ENCODE results near the gene S100PBP.

S100PBP gene

DNA sequence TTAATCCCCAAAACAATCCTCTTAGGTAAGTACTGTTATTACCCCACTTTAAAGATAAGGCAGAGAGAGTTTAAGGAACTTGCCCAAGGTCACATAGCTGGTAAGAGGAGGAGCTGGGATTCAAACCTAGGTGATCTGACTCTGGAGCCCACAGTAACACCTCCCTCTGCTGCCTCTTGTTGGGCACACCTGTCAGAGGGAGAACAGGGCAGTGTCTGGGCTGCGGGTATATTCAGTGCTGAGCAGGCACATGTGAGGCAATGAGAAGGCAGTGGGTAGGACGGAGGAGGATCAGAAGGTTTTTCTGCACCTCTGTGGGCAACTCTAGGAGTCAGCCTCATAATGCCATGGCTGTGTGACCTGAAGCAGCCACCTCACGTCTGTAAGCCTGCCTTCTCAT, 70.7 kb downstream of the S100PBP start:
- H2AFZ ChIP-seq (ENCODE audit: low read length): no peak overlapping the region
- H3K9me3 ChIP-seq (replicated peaks; ENCODE audit: insufficient read depth, low read length): no peaks in the 10 kb centered on the region
- no peaks in the 10 kb centered on the region for H3K4me1 ChIP-seq (ENCODE audit: low read length)
- no peaks in the 10 kb centered on the region for H4K20me1 ChIP-seq (ENCODE audit: insufficient read depth, low read length)
- TF ChIP-seq EZH2phosphoT487 (IDR thresholded peaks at IDR 0.05; ENCODE audit: low read length) (no peak), EZH2 (optimal IDR thresholded peaks at IDR 0.05; ENCODE audit: low read depth, low read length) (no peak)
- TF ChIP-seq, protein P1, sequence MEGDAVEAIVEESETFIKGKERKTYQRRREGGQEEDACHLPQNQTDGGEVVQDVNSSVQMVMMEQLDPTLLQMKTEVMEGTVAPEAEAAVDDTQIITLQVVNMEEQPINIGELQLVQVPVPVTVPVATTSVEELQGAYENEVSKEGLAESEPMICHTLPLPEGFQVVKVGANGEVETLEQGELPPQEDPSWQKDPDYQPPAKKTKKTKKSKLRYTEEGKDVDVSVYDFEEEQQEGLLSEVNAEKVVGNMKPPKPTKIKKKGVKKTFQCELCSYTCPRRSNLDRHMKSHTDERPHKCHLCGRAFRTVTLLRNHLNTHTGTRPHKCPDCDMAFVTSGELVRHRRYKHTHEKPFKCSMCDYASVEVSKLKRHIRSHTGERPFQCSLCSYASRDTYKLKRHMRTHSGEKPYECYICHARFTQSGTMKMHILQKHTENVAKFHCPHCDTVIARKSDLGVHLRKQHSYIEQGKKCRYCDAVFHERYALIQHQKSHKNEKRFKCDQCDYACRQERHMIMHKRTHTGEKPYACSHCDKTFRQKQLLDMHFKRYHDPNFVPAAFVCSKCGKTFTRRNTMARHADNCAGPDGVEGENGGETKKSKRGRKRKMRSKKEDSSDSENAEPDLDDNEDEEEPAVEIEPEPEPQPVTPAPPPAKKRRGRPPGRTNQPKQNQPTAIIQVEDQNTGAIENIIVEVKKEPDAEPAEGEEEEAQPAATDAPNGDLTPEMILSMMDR (IDR thresholded peaks at IDR 0.05; ENCODE audit: low read length): no peak
- no peak overlapping the region for H3K9ac ChIP-seq (ENCODE audit: low read length)
- H3K27ac ChIP-seq (ENCODE audit: low read length): no peak overlapping the region
- DNase-seq: no peak
- H3K27me3 ChIP-seq (replicated peaks; ENCODE audit: insufficient read depth, low read length): peaks cover 87% of the 10 kb centered on the region
- no peaks in the 10 kb centered on the region for H3K79me2 ChIP-seq (ENCODE audit: low read length)
- no peaks in the 10 kb centered on the region for H3K36me3 ChIP-seq (replicated peaks; ENCODE audit: insufficient read depth, low read length)
- H3K4me3 ChIP-seq (ENCODE audit: low read length): no peak overlapping the region
- no peaks in the 10 kb centered on the region for H3F3A ChIP-seq (ENCODE audit: insufficient read depth, low read length)
- no peak overlapping the region for H3K4me2 ChIP-seq (ENCODE audit: low read depth, low read length)
- no peaks in the 10 kb centered on the region for H3K9me2 ChIP-seq (replicated peaks; ENCODE audit: insufficient read depth, low read length)

DNA sequence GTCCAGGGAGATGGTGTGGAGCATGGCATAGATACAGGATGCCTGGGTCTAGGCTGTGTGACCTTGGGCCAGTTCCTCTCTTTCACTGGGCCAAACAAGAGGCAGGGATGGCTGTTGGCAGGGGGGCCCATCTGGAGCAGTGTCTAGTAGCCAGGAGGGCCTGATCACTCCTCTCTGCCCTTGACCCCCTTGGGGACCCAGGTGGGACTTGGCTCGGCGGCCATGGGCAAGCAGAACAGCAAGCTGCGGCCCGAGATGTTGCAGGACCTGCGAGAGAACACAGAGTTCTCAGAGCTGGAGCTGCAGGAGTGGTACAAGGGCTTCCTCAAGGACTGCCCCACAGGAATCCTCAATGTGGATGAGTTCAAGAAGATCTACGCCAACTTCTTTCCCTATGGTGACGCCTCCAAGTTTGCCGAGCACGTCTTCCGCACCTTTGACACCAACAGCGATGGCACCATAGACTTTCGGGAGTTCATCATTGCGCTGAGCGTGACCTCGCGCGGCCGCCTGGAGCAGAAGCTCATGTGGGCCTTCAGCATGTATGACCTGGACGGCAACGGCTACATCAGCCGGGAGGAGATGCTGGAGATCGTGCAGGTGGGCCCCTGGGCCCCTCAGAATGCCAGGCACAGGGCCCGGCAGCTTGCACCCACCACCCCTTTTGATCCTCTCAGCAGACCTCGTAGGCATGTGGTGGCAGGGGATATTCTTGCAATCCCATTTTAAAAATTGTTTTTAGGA, 71.4 kb downstream of the S100PBP start:
- Histone ChIP-seq H3K79me2 (ENCODE audit: low read length) (no peaks in the 10 kb centered on the region), H3K9ac (ENCODE audit: low read length) (no peak overlapping the region), H4K20me1 (ENCODE audit: insufficient read depth, low read length) (no peaks in the 10 kb centered on the region), H3K4me1 (ENCODE audit: low read length) (no peaks in the 10 kb centered on the region), H3K9me3 (replicated peaks; ENCODE audit: insufficient read depth, low read length) (no peaks in the 10 kb centered on the region), H3K27me3 (replicated peaks; ENCODE audit: insufficient read depth, low read length) (peaks cover 88% of the 10 kb centered on the region), H3F3A (ENCODE audit: insufficient read depth, low read length) (no peaks in the 10 kb centered on the region), H3K27ac (ENCODE audit: low read length) (no peak overlapping the region), H3K4me2 (ENCODE audit: low read depth, low read length) (no peak overlapping the region), H2AFZ (ENCODE audit: low read length) (no peak overlapping the region), H3K9me2 (replicated peaks; ENCODE audit: insufficient read depth, low read length) (no peaks in the 10 kb centered on the region), H3K4me3 (ENCODE audit: low read length) (no peak overlapping the region), H3K36me3 (replicated peaks; ENCODE audit: insufficient read depth, low read length) (no peaks in the 10 kb centered on the region)
- DNase-seq: no peak
- no peak for TF ChIP-seq EZH2 (optimal IDR thresholded peaks at IDR 0.05; ENCODE audit: low read depth, low read length)
- no peak for TF ChIP-seq EZH2phosphoT487 (IDR thresholded peaks at IDR 0.05; ENCODE audit: low read length)
- TF ChIP-seq, protein P1 (IDR thresholded peaks at IDR 0.05; ENCODE audit: low read length): no peak

DNA sequence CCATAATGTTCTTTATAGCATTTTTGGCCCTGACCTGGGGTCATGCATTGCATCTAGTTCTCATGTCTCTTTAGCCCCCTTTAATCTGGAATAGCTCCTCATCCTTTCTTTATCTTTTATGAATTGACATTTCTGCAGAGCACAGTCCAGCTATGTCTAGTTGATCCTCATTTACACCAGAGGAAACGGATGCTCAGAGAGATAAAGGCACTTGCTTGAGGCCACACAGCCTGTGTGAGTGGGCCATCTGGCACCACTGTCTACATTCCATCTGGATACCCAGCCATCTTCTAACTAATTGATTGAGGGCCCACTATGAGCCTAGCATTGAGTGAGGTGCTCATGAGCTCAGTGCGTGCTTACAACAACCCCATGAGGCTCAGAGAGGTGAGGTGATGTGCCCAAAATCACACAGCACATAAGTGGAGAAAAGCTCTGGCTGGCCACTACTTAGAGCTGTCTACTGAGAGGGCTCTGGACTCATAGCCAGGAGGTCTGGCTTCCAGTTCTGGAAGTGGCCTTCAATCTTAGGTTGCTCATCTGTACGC, 72.4 kb downstream of the S100PBP start:
- Histone ChIP-seq H3K27ac (ENCODE audit: low read length) (no peak overlapping the region), H3K9me3 (replicated peaks; ENCODE audit: insufficient read depth, low read length) (no peaks in the 10 kb centered on the region), H3K9me2 (replicated peaks; ENCODE audit: insufficient read depth, low read length) (no peaks in the 10 kb centered on the region), H3K9ac (ENCODE audit: low read length) (no peak overlapping the region), H2AFZ (ENCODE audit: low read length) (no peak overlapping the region), H3K27me3 (replicated peaks; ENCODE audit: insufficient read depth, low read length) (peaks cover 81% of the 10 kb centered on the region), H3F3A (ENCODE audit: insufficient read depth, low read length) (no peaks in the 10 kb centered on the region), H3K4me2 (ENCODE audit: low read depth, low read length) (no peak overlapping the region), H3K4me3 (ENCODE audit: low read length) (no peak overlapping the region), H3K4me1 (ENCODE audit: low read length) (no peaks in the 10 kb centered on the region), H3K79me2 (ENCODE audit: low read length) (no peaks in the 10 kb centered on the region), H4K20me1 (ENCODE audit: insufficient read depth, low read length) (no peaks in the 10 kb centered on the region), H3K36me3 (replicated peaks; ENCODE audit: insufficient read depth, low read length) (no peaks in the 10 kb centered on the region)
- DNase-seq: no peak
- TF ChIP-seq EZH2 (optimal IDR thresholded peaks at IDR 0.05; ENCODE audit: low read depth, low read length) (no peak), EZH2phosphoT487 (IDR thresholded peaks at IDR 0.05; ENCODE audit: low read length) (no peak)
- TF ChIP-seq, protein P1 (IDR thresholded peaks at IDR 0.05; ENCODE audit: low read length): no peak
